ENCODE measurements around the gene FBXO40.
"Not testable (repeated sequence)": the region's sequence is repeated elsewhere in the genome, so short reads cannot be mapped to it uniquely, and the experiment has no call there.

The FBXO40 gene
- total RNA-seq, result 0 to 0.09 reads per million in 2 donors

GRCh38 chr3:121592856-121593702 lies at the start of gene FBXO40:
Gene FBXO40 (plus strand): TSS chr3:121593379. CDS start chr3:121620576, 27,197 bp downstream.
- DNase-seq, result no peak

DNA sequence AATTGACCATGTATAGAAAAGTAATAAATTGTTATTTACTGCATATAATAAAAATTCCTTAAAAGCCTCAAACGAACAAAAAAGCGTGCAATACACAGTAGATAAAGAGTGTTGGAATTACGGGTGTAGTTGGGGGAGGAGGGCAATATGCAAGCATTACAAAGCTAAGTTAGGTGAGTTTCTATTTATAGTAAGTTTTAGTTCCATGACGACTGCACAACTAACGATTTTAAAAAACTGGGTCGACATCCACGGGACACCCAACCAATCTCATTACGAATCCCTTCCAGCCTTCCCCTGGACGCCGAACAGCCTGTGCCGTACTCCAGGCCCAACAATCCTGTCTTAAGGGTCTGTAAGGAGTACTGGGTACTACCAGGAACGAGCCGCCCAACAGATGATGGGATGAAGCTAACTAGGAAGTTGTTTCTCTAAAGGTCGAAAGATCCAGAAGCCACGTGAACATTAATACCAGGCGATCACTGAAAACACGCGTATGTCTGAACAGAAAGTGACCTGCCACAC lies 48.1 kb upstream of the FBXO40 start:
- no peak for DNase-seq

DNA sequence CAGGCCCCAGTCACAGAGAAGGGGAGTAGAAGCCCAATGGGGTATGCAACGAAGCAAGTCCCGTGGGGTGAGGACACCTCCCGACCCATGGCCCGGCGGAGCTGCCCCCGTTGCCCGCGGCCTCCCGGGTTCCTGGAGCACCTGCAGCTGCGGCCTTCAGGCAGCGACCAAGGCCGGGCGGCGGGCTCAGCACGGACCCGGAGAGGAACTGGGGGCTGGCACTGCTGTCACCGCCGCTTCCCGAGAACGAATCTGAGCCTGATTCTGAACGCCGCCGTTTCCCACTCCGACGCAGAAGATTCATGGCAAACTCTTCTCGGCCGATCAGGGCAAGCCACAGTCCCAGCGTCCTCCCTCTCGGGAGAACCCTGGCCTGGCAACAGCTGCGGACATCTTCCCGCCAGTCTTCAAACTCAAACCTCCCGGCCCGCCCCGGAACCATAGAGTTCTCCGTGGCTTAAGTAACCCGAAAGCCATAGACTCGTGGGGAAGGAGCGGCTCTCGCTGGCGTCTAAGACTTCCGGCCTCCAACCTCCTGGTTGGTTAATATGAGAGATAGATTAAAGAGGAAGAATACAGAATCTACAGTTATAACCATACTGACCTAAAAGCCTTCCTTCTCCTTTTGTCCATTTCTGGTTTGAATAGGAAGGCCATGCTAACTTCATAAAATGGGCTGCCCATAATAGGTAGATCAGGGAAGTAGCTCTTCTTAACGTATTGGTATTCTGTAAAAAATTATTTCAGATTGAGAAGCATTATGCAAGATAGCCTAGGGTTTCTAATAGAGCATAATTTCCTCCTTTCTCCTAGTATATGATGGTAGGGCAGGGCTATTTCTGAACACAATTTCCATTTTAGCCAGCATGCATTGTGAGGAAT lies 47.4 kb upstream of the FBXO40 start, which contains the start of gene POLQ:
TSS of gene POLQ (minus strand) at position 415 of the 882 bp plus-strand sequence. CDS start at position 304, 111 bp downstream.
- peak; percentile 32 for DNase-seq

GRCh38 chr3:121552379-121552778 lies 40.8 kb upstream of the FBXO40 start:
- no peak for DNase-seq

GRCh38 chr3:121552797-121553196 lies 40.4 kb upstream of the FBXO40 start:
- no peak for DNase-seq

- DNase-seq, result no peak
Measured at GRCh38 chr3:121557426-121557934, 35.7 kb upstream of the FBXO40 start.

DNA sequence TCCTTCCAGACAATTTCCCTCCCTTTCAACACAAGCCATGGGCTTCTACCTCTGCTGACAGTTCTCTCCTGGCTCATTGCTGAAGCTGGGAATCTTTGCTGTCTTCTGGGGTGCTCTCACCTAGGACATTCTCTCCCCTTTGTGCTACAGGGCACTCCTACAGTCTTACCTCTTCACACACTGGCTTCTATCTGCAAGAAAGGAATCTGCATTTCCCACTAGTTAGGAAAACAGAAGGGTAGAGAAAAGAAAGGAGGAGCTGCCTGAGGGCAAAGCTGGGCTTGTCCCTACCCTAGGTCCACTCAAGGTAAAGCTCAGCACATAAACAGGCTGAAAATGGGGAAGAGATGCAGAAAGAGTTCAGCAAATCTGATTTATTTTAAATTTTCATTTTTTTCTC lies 31.0 kb upstream of the FBXO40 start:
- no peak for DNase-seq

DNA sequence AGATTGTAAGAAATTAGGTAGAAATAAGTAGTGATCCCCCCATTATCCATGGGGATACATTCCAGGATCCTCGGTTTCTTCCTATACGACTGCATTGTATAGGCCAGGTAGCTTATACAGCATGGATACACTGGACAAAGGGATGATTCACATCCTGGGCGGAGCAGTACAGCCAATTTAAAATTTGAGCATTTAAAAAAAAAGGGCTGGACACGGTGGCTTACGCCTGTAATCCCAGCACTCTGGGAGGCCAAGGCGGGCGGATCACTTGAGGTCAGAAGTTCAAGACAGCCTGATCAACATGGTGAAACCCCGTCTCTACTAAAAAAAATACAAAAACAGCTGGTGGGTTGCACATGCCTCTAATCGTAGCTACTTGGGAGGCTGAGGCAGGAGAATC lies 26.4 kb upstream of the FBXO40 start:
- DNase-seq, result no peak

GRCh38 chr3:121567649-121568048 lies 25.5 kb upstream of the FBXO40 start, which contains the start of gene ARGFX:
Gene ARGFX (plus strand): TSS chr3:121567949. CDS start chr3:121570714, 2,765 bp downstream.
- DNase-seq, result no peak

DNA sequence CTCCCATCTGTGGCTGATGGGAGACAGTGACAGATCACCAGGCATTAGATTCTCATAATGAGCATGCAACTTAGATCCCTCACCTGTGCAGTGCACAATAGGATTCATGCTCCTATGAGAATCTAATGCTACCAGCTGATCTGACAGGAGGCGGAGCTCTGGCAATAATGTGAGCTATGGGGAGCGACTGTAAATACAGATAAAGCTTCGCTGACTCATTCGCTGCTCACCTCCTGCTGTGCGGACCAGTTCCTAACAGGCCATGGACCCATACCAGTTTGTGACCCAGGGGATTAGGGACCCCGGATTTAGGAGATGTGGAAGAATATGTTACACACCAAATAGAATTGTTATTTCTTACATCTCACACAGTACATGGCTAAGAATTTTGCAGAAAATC lies 18.7 kb upstream of the FBXO40 start:
- DNase-seq, result no peak

- no peak for DNase-seq
Measured at GRCh38 chr3:121581691-121582090, 11.5 kb upstream of the FBXO40 start.

DNA sequence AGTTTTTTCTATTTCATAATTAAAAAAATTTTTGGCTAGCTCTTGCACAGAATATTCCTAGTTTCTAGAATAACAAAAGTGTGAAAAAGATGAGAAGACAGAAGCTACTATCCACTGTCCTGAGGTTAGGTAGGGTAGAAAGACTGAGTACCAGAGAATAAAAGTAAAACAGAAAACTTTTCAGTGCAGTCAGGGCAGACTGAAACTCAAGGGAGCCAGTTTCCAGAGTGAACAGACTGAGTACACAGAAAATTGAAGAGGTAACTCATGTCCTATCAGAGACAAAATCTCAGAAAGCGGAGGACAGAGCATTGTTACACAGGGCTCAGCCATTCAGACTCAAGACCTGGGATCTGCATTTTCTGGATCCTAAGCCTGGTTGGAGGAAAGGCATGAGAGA lies 8.8 kb upstream of the FBXO40 start:
- no peak for DNase-seq

DNA sequence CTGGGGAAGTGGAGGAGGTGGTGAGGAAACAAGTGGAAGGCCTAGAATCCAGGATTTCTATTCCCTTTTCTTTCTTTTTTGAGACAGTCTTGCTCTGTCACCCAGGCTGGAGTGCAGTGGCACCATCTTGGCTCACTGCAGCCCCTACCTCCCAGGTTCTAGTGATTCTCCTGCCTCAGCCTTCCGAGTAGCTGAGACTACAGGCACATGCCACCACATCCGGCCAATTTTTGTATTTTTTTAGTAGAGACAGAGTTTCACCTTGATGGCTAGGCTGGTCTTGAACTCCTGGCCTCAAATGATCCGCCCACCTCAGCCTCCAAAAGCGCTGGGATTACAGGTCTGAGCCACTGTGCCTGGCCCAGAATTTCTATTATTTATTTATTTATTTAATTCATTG lies 627 bp downstream of the FBXO40 start:
- not testable (repeated sequence) for DNase-seq

GRCh38 chr3:121594850-121595249 lies 1.7 kb downstream of the FBXO40 start:
- no peak for DNase-seq

DNA sequence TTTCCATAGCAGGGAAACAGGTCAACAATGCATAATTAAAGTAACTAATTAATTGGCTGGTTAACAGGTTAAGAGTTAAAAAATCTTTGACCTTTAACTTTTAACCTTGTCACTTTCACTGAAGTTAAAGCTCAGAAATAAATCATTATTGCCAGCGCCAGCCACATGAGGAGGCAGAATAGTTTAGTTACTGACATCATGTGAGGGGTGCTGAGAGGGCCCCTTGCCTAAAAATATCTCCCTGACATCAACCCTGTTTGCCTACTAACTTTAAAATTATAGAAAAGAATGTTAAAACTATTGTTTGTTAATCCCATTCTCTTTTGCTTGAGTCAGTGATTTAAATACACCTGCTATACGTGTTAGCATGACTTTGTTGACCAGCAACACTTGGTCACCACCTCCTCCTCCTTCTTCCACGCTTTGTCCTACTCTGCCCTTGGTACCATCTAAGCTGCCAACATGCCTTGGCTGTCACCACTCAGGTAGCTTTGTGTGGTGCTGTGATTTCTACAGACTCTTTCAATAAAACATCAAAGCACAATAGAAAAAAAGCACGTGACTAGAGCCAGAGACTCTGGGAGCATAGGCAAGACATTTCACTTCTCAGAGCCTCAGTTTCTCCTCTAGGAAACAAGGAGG lies 2.7 kb downstream of the FBXO40 start:
- DNase-seq, result no peak

GRCh38 chr3:121598564-121598963 lies 5.4 kb downstream of the FBXO40 start:
- no peak for DNase-seq

DNA sequence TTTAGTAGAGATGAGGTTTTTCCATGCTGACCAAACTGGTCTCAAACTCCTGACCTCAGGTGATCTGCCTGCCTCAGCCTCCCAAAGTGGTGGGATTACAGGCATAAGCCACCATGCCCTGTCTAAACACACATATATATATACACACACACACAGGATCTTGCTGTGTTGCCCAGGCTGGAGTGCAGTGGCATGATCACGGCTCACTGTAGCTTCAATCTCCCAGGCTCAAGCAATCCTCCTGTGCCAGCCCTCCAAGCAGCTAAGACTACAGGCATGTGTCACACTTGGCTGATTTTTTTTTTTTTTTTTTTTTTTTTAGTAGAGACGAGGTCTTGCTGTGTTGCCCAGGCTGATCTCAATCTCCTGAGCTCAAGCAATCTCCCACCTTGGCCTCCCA lies 6.7 kb downstream of the FBXO40 start:
- DNase-seq, result not testable (repeated sequence)

- DNase-seq, result no peak
Measured at GRCh38 chr3:121601212-121601812, 8.1 kb downstream of the FBXO40 start.

DNA sequence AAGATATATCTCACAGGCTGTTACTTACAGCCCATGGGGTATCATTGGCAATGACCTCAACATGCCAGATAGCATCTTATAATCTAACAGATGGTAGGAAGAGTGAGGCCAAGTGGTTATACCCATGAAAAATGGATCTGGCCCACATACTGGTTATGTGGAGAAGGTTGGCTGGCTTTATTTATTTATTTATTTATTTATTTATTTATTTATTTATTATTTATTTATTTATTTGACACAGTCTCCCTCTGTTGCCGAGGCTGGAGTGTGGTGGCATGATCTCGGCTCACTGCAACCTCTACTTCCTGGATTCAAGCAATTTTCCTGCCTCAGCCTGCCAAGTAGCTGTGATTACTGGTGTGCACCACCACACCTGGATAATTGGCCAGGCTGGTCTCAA lies 11.6 kb downstream of the FBXO40 start:
- no peak for DNase-seq

DNA sequence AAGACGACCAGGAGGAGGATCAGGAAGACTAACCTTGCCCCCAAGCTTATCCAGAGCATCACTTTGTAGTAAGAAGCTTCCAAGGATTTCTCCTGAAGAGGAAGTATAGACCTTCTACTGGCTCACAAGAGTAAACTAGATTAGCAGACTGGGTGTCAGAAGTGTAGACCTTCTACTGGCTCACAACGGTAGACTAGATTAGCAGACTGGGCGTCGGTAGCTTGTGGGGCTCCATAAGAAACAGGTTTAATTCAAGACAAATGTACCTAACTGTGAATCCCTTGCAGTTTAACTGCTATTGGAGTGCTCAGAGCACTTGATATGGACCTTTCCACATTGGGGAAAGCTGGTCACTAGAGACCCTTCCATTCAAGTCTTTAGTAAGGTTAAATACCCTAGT lies 12.9 kb downstream of the FBXO40 start:
- no peak for DNase-seq

GRCh38 chr3:121619691-121620090 lies 26.5 kb downstream of the FBXO40 start:
- DNase-seq, result no peak

DNA sequence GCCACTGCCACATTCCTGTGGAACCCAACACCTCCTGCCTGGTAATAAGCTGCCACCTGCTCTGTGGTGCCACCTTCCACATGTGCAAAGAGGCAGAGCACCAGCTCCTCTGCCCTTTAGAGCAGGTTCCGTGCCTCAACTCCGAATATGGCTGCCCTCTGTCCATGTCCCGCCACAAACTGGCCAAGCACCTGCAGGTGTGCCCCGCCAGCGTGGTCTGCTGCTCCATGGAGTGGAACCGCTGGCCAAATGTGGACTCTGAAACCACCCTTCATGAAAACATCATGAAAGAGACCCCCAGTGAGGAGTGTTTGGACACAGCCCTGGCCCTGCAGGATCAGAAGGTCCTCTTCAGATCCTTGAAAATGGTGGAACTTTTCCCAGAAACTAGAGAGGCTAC lies 28.3 kb downstream of the FBXO40 start:
- no peak for DNase-seq

Data from activated gamma-delta T cell (primary cell).